ENCODE measurements around the gene HMBS.

Gene HMBS

GRCh38 chr11:119078675-119079420 is 5.8 kb upstream of the HMBS start (continued):
- no peak for TF ChIP-seq ZNF596 (tag by site-specific recombination; IDR thresholded peaks at IDR 0.05)
- no peak for TF ChIP-seq ZNF266 (tag by site-specific recombination; IDR thresholded peaks at IDR 0.05; ENCODE audit: low read depth)
- TF ChIP-seq ZNF768 (tag by site-specific recombination; IDR thresholded peaks at IDR 0.05) = no peak
- TF ChIP-seq ZNF529 (tag by site-specific recombination; IDR thresholded peaks at IDR 0.05; ENCODE audit: insufficient replicate concordance) = no peak
- TF ChIP-seq ZNF600 (tag by site-specific recombination; IDR thresholded peaks at IDR 0.05) = no peak
- no peak for TF ChIP-seq ZNF148 (tag by site-specific recombination; IDR thresholded peaks at IDR 0.05; ENCODE audit: borderline replicate concordance)
- TF ChIP-seq ZBTB48 (tag by site-specific recombination; IDR thresholded peaks at IDR 0.05) = no peak
- TF ChIP-seq ZNF155 (tag by site-specific recombination; IDR thresholded peaks at IDR 0.05) = no peak
- TF ChIP-seq ZBTB49 (tag by site-specific recombination; IDR thresholded peaks at IDR 0.05; ENCODE audit: low read depth) = no peak

GRCh38 chr11:119081682-119082260 is 2.9 kb upstream of the HMBS start:
- H3K36me3 ChIP-seq (ENCODE audit: control insufficient read depth in 2 of 2, insufficient read depth in 1 of 2, low read length in 2 of 2) = peaks cover 0 to 57% of the 10 kb centered on the region in 2 experiments; a peak in 2 of 3 replicates
- CTCF ChIA-PET = interaction anchor here (1.1 kb wide), 1 partner anchor 50 kb away, joined by 3 read pairs; no protein-coding TSS in a partner anchor
- POLR2A ChIA-PET = interaction anchor here (0.6 to 2.4 kb wide), 3 partner anchors 10 to 120 kb away, joined by 3 to 9 read pairs (median 7); partner anchors contain the start of gene VPS11
- TF ChIP-seq ZNF473 (tag by site-specific recombination; IDR thresholded peaks at IDR 0.05) (no peak), ZNF350 (tag by site-specific recombination; IDR thresholded peaks at IDR 0.05) (no peak), MZF1 (tag by site-specific recombination; IDR thresholded peaks at IDR 0.05; ENCODE audit: borderline replicate concordance) (no peak), ZNF121 (tag by site-specific recombination; IDR thresholded peaks at IDR 0.05) (no peak), SCRT1 (tag by site-specific recombination; IDR thresholded peaks at IDR 0.05; ENCODE audit: borderline replicate concordance) (no peak), ZNF274 (IDR thresholded peaks at IDR 0.05; ENCODE audit: low read length) (no peak), ZNF274 (tag by site-specific recombination; IDR thresholded peaks at IDR 0.05; ENCODE audit: borderline replicate concordance) (no peak), ZNF24 (tag by site-specific recombination; IDR thresholded peaks at IDR 0.05) (no peak), PBX3 (CRISPR knock-in tag; IDR thresholded peaks at IDR 0.05) (no peak), ZNF155 (tag by site-specific recombination; IDR thresholded peaks at IDR 0.05) (no peak), ZNF157 (tag by site-specific recombination; IDR thresholded peaks at IDR 0.05) (no peak), ZNF707 (tag by site-specific recombination; IDR thresholded peaks at IDR 0.05) (no peak), ZNF585B (tag by site-specific recombination; IDR thresholded peaks at IDR 0.05) (no peak), ZNF23 (tag by site-specific recombination; IDR thresholded peaks at IDR 0.05; ENCODE audit: borderline replicate concordance) (no peak), ZNF449 (tag by site-specific recombination; IDR thresholded peaks at IDR 0.05) (no peak), BCL6B (tag by site-specific recombination; IDR thresholded peaks at IDR 0.05) (no peak)

More at GRCh38 chr11:119081682-119082260, 2.9 kb upstream of the HMBS start:
- no peak overlapping the region for H3K4me3 ChIP-seq (ENCODE audit: low read depth, low read length)
- H3K27ac ChIP-seq (ENCODE audit: extremely low read depth, low read depth, low read length) = no peak overlapping the region
- H3K9me3 ChIP-seq (ENCODE audit: control insufficient read depth, insufficient read depth, low read depth, low read length) = no peaks in the 10 kb centered on the region
- H3K4me1 ChIP-seq (ENCODE audit: control insufficient read depth, insufficient read depth, low read length) = 0 out of 2 replicates have a peak, but pooled peaks cover 3% of the 10 kb centered on the region

All from HEK293 (cell line).